Measurements from ENCODE around the gene SSPN. TPM values are rescaled to one million over a fixed set of nuclear protein-coding genes. Genes with fewer than 3 reads are reported as not detected.

Gene SSPN
- total RNA-seq, 1 donor from 2014 or later = 44.7 TPM

DNA sequence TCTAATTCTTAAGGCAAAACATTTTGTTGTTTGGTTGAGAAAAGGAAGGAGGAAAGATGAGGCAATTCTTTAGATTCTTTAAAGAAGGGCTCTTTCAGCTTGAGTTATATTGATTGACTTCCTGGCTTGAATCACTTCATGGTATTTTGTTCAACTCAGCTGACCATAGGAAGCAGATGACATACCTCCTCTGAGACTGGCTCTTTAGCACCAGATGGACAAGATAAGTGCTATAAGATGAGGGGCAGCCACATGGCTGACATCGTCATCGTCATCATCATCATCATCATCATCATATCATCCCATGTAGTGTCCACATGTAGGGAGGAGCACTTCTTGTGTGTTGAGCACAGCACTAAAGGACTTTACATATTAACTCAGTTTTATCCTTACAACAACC is 81.3 kb downstream of the SSPN start:
- Histone ChIP-seq H3K9me3 (no peaks in the 10 kb centered on the region), H3K27ac (peak overlapping the region; percentile 20), H3K36me3 (no peaks in the 10 kb centered on the region), H3K27me3 (no peaks in the 10 kb centered on the region), H3K4me1 (peaks cover 44% of the 10 kb centered on the region), H3K4me3 (no peak overlapping the region)
- DNase-seq (ENCODE audit: extremely low spot score in 2 of 2) = peak in 1 of 2 donors; percentile 67
- intact Hi-C loops (cut with DNase I) = no loop called here
- TF ChIP-seq POLR2AphosphoS5 (IDR thresholded peaks at IDR 0.05; ENCODE audit: insufficient read depth in 1 of 2, low read depth in 1 of 2) (no peak), POLR2A (IDR thresholded peaks at IDR 0.05) (no peak)
- TF ChIP-seq, protein P1, sequence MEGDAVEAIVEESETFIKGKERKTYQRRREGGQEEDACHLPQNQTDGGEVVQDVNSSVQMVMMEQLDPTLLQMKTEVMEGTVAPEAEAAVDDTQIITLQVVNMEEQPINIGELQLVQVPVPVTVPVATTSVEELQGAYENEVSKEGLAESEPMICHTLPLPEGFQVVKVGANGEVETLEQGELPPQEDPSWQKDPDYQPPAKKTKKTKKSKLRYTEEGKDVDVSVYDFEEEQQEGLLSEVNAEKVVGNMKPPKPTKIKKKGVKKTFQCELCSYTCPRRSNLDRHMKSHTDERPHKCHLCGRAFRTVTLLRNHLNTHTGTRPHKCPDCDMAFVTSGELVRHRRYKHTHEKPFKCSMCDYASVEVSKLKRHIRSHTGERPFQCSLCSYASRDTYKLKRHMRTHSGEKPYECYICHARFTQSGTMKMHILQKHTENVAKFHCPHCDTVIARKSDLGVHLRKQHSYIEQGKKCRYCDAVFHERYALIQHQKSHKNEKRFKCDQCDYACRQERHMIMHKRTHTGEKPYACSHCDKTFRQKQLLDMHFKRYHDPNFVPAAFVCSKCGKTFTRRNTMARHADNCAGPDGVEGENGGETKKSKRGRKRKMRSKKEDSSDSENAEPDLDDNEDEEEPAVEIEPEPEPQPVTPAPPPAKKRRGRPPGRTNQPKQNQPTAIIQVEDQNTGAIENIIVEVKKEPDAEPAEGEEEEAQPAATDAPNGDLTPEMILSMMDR (IDR thresholded peaks at IDR 0.05) = no peak

GRCh38 chr12:26277506-26278246 is 82.3 kb downstream of the SSPN start:
- Histone ChIP-seq H3K36me3 (no peaks in the 10 kb centered on the region), H3K27ac (peak overlapping the region; percentile 20)
- intact Hi-C loops (cut with DNase I) = no loop called here

DNA sequence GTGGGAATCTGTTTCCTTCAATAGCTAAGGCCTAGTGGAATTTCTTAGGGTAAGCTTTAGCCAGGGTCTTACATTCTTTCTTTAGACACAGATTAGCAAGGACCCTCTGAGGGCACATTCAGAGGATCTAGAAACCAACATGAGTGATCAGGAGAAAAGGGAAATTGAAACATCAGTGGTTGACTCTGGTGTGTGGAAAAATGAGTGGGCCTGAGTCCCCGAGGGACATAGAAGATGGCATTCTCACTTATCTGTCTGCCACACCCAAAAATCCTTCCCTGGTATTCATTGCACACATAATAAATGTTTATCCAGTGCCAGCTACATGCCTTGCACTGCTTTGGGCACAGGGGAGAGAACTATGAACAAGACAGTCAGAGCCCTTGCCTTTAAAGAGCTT is 82.9 kb downstream of the SSPN start:
- intact Hi-C loops (cut with DNase I) = no loop called here

More at GRCh38 chr12:26277506-26278246, 82.3 kb downstream of the SSPN start:
- TF ChIP-seq POLR2A (IDR thresholded peaks at IDR 0.05) (no peak), POLR2AphosphoS5 (IDR thresholded peaks at IDR 0.05; ENCODE audit: insufficient read depth in 1 of 2, low read depth in 1 of 2) (no peak)
- DNase-seq (ENCODE audit: extremely low spot score in 2 of 2) = peak in 1 of 2 donors; percentile 64
- H3K9me3 ChIP-seq = no peaks in the 10 kb centered on the region
- H3K4me1 ChIP-seq = peaks cover 35% of the 10 kb centered on the region
- H3K4me3 ChIP-seq = no peak overlapping the region
- H3K27me3 ChIP-seq = no peaks in the 10 kb centered on the region

DNA sequence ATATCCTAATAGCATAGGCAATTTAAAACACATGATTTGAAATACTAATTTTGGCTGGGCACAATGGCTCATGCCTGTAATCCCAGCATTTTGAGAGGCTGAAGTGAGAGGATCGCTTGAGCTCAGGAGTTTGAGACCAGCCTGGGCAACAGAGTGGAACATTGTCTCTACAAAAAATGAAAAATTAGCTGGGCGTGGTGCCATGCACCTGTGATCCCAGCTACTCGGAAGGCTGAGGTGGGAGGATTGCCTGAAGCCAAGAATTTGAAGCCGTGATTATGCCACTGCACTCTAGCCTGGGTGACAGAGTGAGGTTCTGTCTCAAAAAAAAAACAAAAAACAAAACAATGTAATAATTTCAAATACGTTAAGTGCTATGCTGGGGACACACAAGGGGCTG is 83.3 kb downstream of the SSPN start:
- TF ChIP-seq POLR2A (IDR thresholded peaks at IDR 0.05) (no peak), POLR2AphosphoS5 (IDR thresholded peaks at IDR 0.05; ENCODE audit: insufficient read depth in 1 of 2, low read depth in 1 of 2) (no peak)
- TF ChIP-seq, protein P1 (IDR thresholded peaks at IDR 0.05) = no peak
- no peak overlapping the region for H3K27ac ChIP-seq
- H3K36me3 ChIP-seq = no peaks in the 10 kb centered on the region
- H3K27me3 ChIP-seq = no peaks in the 10 kb centered on the region
- peaks cover 25% of the 10 kb centered on the region for H3K4me1 ChIP-seq
- no peak overlapping the region for H3K4me3 ChIP-seq
- H3K9me3 ChIP-seq = no peaks in the 10 kb centered on the region
- no peak for DNase-seq (ENCODE audit: extremely low spot score in 2 of 2)
- intact Hi-C loops (cut with DNase I) = no loop called here

More for the DNA sequence above, 82.9 kb downstream of the SSPN start:
- Histone ChIP-seq H3K36me3 (no peaks in the 10 kb centered on the region), H3K4me3 (no peak overlapping the region), H3K9me3 (no peaks in the 10 kb centered on the region), H3K4me1 (peaks cover 29% of the 10 kb centered on the region), H3K27ac (no peak overlapping the region), H3K27me3 (no peaks in the 10 kb centered on the region)
- DNase-seq (ENCODE audit: extremely low spot score in 2 of 2) = no peak
- TF ChIP-seq POLR2AphosphoS5 (IDR thresholded peaks at IDR 0.05; ENCODE audit: insufficient read depth in 1 of 2, low read depth in 1 of 2) (no peak), POLR2A (IDR thresholded peaks at IDR 0.05) (no peak)
- TF ChIP-seq, protein P1 (IDR thresholded peaks at IDR 0.05) = no peak

DNA sequence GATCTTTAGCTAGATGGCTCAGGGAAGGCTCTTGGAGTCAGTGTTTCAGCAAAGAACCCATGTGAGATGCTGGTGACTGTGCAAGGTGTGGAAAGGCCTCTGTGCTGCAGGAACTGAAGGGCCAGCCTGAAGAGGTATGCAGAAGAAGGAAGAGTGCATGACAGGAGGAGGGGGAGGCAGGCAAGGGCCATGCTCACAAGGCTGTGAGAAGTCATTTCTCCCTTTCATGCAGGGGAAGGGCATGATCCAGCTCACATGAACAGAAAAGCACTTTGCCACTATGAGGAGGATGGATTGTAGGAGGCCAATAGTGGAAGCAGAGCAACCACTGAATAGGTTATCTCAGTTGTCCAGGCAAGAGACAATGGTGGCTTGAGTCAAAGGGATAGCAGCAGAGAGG is 83.7 kb downstream of the SSPN start:
- H3K9me3 ChIP-seq = no peaks in the 10 kb centered on the region
- TF ChIP-seq, protein P1 (IDR thresholded peaks at IDR 0.05) = no peak
- TF ChIP-seq POLR2A (IDR thresholded peaks at IDR 0.05) (no peak), POLR2AphosphoS5 (IDR thresholded peaks at IDR 0.05; ENCODE audit: insufficient read depth in 1 of 2, low read depth in 1 of 2) (no peak)
- H3K4me3 ChIP-seq = no peak overlapping the region
- H3K36me3 ChIP-seq = no peaks in the 10 kb centered on the region
- H3K27ac ChIP-seq = no peak overlapping the region
- H3K27me3 ChIP-seq = no peaks in the 10 kb centered on the region
- intact Hi-C loops (cut with DNase I) = no loop called here
- no peak for DNase-seq (ENCODE audit: extremely low spot score in 2 of 2)
- H3K4me1 ChIP-seq = peaks cover 20% of the 10 kb centered on the region
